NAMALWA (cell line): Measurements from ENCODE around the gene ACOT4.
"Not testable (repeated sequence)": the region's sequence is repeated elsewhere in the genome, so short reads cannot be mapped to it uniquely, and the experiment has no call there.

ENCODE experiments used
- DNase-seq: peaks from one replicate; pipeline ENCODE4 v3.0.0-alpha.2; 2015; ENCODE audit warnings: low spot score

The ACOT4 gene

DNA sequence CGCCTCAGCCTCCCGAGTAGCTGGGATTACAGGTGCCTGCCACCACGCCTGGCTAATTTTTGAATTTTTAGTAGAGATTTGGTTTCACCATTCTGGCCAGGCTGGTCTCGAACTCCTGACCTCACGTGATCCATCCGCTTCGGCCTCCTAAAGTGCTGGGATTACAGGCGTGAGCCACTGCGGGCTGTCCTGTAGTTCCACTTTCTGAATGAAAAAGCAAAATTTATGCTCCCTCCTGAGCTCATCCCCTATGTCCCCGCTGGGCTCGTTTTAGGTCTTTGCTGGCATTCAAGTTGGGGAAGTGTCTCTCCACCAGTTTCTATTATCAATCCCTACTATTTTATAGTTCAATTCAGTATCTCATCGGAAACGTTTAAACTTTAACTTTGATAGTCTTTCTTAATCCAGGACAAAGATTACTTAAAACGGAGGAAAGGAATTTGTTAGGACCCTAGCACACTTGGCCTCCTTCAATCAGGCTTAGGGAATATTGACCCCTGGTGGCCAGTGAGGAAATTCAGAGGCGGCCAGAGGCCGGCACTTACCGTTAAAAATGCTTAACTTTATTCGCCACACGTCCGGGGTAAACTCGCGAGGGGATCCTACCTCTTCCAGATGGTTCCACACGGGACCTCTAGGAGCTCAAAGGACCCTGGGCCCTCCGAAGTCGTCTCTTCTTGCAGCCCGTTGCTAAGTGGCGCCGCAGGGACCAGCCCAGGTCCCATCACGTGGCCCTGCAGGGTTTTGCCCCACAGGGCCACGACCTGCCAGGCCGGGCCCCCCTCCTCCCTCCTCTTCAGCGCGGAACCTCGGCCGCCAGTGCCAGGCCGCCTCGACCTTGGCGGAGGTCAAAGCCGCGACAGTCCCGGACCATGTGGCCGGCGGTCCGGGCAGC, 41.7 kb downstream of the ACOT4 start:
- DNase-seq = peak; percentile 19

DNA sequence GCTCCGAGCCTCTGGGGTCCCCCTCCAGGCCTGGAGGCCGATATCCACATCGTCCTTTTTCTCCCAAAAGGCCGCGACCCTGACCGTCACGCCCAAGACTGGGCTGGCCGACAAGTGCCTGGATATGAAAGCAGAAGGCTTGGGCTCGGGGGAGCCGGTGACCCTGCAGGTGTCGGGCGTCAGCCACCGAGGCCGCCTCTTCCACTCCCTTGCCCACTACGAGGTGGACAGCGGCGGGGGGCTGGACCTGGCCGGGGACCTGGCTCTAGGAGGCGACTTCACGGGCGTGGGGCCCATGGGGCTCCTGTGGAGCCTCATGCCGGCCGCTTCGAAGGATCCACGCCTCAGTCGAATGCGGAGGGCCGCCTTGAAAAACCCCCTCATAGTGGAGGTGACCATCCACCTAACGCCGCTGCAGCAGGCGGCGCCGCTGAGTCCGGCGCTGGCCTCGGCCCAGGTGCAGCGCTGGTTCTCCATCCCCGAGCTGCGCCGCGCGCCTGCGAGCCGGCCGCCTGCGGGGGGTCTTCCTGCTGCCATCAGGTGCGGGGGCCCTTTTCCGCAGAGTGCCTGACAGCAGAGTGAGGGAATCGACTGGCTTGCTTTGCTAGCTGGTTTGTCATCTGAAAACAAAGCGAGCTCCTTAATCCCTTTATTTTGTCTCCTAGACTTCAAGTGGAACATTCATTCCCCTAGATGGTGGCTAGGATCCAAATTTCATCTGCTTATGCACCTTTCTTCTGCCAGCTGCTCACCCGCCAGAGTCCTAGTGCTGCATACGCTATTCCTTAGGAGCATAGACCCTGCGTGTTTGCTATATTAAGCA, 42.5 kb downstream of the ACOT4 start:
- no peak for DNase-seq

DNA sequence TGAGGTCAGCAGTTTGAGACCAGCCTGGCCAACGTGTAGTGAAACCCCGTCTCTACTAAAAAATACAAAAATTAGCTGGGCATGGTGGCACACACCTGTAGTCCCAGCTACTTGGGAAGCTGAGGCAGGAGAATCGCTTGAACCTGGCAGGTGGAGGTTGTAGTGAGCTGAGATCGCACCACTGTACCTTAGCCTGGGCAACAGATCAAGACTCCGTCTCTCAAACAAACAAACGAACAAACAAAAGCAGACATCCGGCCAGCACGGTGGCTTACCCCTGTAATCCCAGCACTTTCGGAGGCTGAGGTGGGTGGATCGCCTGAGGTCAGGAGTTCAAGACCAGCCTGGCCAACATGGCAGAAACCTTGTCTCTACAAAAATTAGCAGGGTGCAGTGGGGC, 44.7 kb downstream of the ACOT4 start:
- DNase-seq = not testable (repeated sequence)

DNA sequence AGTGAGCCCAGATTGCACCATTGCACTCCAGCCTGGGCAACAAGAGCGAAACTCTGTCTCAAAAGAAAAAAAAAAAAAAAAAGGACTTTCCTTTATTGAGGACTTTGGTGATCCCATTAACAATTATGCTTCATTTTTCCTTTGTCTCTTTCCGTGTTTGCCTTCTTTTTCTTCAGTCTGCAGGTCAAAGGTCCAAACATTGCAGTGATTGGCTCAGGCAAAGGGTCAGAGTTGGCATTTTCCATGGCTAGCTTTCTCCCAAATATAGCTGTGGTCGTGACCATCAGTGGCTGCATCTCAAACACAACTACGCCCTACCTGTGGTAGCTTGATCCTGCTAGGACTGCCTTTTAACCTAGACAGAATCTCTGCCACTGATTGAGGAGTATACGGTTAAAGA, 46.2 kb downstream of the ACOT4 start:
- DNase-seq = no peak

DNA sequence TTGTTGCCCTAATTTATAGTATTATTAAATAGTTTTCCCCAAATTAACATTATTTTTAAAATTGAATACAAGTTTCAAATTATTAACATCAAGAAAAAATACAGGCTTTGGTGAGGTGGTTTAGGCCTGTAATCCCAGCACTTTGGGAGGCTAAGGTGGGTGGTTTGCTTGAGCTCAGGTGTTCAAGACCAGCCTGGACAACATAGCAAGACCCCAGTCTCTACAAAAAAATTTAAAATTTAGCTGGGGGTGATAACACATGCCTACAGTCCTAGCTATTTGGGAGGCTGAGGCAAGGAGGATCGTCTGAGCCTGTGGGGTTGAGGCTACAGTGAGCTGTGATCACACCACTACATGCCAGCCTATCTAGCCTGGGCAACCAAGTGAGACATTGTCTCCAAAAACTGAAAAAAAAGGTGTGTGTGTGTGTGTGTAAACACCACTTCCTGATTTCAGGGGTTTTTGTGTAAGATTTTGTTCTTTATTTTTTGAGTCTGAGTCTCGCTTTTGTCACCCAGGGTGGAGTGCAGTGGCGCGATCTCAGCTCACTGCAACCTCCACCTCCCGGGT, 49.2 kb downstream of the ACOT4 start:
- DNase-seq = no peak

DNA sequence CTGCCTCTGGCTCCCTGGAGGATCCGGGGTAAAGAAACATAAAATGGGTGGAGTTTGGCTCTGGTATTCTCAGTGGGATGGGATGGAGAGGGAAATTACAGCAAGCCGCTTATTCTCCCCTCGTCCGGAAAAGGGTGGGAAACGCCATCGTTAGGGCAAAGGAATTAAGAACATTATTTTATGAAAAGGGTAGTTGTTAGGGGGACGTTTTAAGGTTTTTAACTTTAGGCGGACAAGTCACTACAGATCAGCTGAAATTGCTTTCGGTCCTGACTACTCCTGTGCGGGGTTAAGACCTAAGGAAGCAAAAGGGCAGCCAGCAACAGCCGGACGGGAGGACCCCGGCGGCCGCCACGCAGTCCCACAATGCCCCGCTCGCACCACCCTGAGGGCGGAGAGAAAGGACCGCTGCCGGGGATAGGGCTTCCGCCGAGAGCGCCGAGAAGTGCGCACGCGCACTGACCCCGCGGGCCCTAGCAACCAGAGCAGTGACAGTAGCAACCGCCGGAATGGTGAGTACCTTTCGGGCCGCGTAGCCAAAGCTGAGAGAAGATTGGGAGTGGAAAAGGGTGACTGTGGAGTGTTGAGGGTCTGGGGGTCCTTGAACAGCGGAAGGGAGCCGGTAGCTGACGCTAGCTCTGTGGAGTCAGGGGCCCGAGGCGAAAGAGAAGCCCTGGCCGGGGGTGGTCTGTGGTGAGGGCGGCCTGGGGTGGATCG, 53.0 kb downstream of the ACOT4 start, which contains the start of gene DNAL1:
TSS of gene DNAL1 (plus strand) at position 456 of the 717 bp plus-strand sequence. CDS start at position 510, 54 bp downstream.
- peak; percentile 82 for DNase-seq

DNA sequence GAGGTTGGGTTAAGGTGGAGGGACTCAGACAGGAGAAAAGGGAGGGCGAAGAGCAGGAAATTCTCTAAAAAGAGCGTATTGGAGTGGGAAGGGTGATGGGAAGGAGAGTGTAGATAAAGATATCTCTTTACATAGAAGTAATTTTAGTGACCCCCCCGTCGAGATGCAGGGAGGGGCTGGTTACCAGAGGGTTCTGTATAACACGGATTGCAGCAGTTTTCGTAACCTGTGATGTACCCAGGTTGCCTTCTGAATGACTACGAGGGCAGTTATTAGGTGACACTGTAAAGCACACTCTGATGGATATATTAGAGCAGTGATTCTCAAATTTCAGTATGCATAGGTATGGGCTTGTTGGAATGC, 53.6 kb downstream of the ACOT4 start:
- DNase-seq = no peak
